HCT116 (cell line): ENCODE measurements around the gene FAM118B. TPM values are rescaled to one million over a fixed set of nuclear protein-coding genes. Genes with fewer than 3 reads are reported as not detected.

Experiments used
- ATAC-seq: fragments of 200-7000 bp; cut with Tn5 transposase; 2 replicates; pipeline ENCODE4 v1.9.1; 2020; ENCODE audit warnings: mild to moderate bottlenecking, moderate library complexity
- BruUV-seq: library from RNA; stranded (reverse); fragments of 400-500 nt; replicated peaks from 2 replicates; lab custom pipeline; 2021; lab: Mats Ljungman, UMichigan
- CTCF ChIA-PET: fragments of 300-600 bp; sonication (Branson Sonifier 250); formaldehyde crosslinking; loops from one replicate; lab custom pipeline; 2021; ENCODE audit warnings: antibody characterized with exemption; lab: Charles Lee
- POLR2A ChIA-PET: fragments of 300-600, 350-600 bp; sonication (Branson Sonifier 250); formaldehyde crosslinking; loops from one replicate; lab custom pipeline; 2021; ENCODE audit warnings: antibody characterized with exemption; lab: Charles Lee
- RAD21 ChIA-PET, 2 experiments: fragments of 300-600 bp; sonication (Branson Sonifier 250); formaldehyde crosslinking; loops; one replicate each; lab custom pipeline; 2023; ENCODE audit warnings: low total read pairs in 2 of 2; ENCODE audit not compliant: uncharacterized antibody in 2 of 2, unreplicated experiment in 2 of 2, low non-redundant PET in 1 of 2; lab: Charles Lee
- DNase-seq: peaks from one replicate; pipeline ENCODE4 v3.0.0-alpha.2; 2010; ENCODE audit warnings: low read depth, low spot score
- H2AFZ ChIP-seq: fragments of 200-600 bp; shearing (Covaris generic), sonication (generic); 2 replicates; pipeline ENCODE4 v1.6.1; 2017; ENCODE audit warnings: low read depth, mixed run types, mixed read lengths, antibody characterized with exemption, low read length; ENCODE audit not compliant: poor library complexity, severe bottlenecking
- H3K27ac ChIP-seq: 2 replicates; pipeline ENCODE4 v1.5.1; 2012; ENCODE audit warnings: low read depth, low read length
- H3K27me3 ChIP-seq: fragments of 200-600 bp; sonication (generic); 2 replicates; pipeline ENCODE4 v1.6.1; 2016; ENCODE audit warnings: mixed run types, low read length, mixed read lengths; ENCODE audit not compliant: insufficient read depth
- H3K36me3 ChIP-seq, 2 experiments: fragments of 200-500 bp in 1 of 2; fragments of 200-600 bp in 1 of 2; sonication (Bioruptor generic) in 1 of 2; sonication (generic) in 1 of 2; 2 replicates each; pipeline versions ENCODE4 v1.5.1 to v1.6.1; 2014 to 2016; ENCODE audit warnings: low read length in 2 of 2, inconsistent platforms in 1 of 2, mixed read lengths in 1 of 2, mixed run types in 1 of 2; ENCODE audit not compliant: insufficient read depth in 2 of 2, control insufficient read depth in 1 of 2
- H3K4me1 ChIP-seq, 2 experiments: fragments of 200-600 bp in 1 of 2; sonication (generic) in 1 of 2; 2 replicates each; pipeline versions ENCODE4 v1.5.1 to v1.6.1; 2012 to 2017; ENCODE audit warnings: low read length in 2 of 2, inconsistent platforms in 1 of 2, mild to moderate bottlenecking in 1 of 2, mixed read lengths in 1 of 2, mixed run types in 1 of 2, moderate library complexity in 1 of 2; ENCODE audit not compliant: insufficient read depth in 2 of 2, control insufficient read depth in 1 of 2
- H3K4me2 ChIP-seq: fragments of 200-600 bp; sonication (generic); 2 replicates; pipeline ENCODE4 v1.6.1; 2017; ENCODE audit warnings: mixed run types, low read length, mixed read lengths
- H3K4me3 ChIP-seq, 2 experiments: fragments of 200-600 bp in 1 of 2; sonication (generic) in 1 of 2; replicated peaks in 1 of 2; 2 replicates each; pipeline ENCODE4 v1.5.1; 2011 to 2016; ENCODE audit warnings: low read length in 2 of 2, control low read depth in 1 of 2, low read depth in 1 of 2, mild to moderate bottlenecking in 1 of 2, mixed read lengths in 1 of 2, mixed run types in 1 of 2
- H3K79me2 ChIP-seq: fragments of 200-600 bp; sonication (generic); 2 replicates; pipeline ENCODE4 v1.6.1; 2017; ENCODE audit warnings: mild to moderate bottlenecking, mixed run types, low read length, moderate library complexity, mixed read lengths; ENCODE audit not compliant: insufficient read depth
- H3K9ac ChIP-seq: fragments of 200-600 bp; sonication (generic); 2 replicates; pipeline ENCODE4 v1.6.1; 2016; ENCODE audit warnings: low read length, mixed read lengths
- H3K9me2 ChIP-seq: fragments of 200-600 bp; sonication (generic), shearing (Covaris generic); 2 replicates; pipeline ENCODE4 v1.6.1; 2017; ENCODE audit warnings: mixed run types, mild to moderate bottlenecking, moderate library complexity; ENCODE audit not compliant: insufficient read depth
- H3K9me3 ChIP-seq, 2 experiments: fragments of 200-500 bp in 1 of 2; fragments of 200-600 bp in 1 of 2; sonication (Bioruptor generic) in 1 of 2; sonication (generic) in 1 of 2; 2 replicates each; pipeline ENCODE4 v1.6.1; 2014 to 2017; ENCODE audit warnings: low read length in 2 of 2, mixed read lengths in 2 of 2, inconsistent platforms in 1 of 2, low read depth in 1 of 2, mild to moderate bottlenecking in 1 of 2, mixed run types in 1 of 2, moderate library complexity in 1 of 2; ENCODE audit not compliant: control insufficient read depth in 1 of 2, insufficient read depth in 1 of 2
- H4K20me1 ChIP-seq: fragments of 200-600 bp; sonication (generic), shearing (Covaris generic); 2 replicates; pipeline ENCODE4 v1.6.1; 2017; ENCODE audit warnings: mixed run types, mild to moderate bottlenecking, moderate library complexity; ENCODE audit not compliant: insufficient read depth
- CTCF ChIP-seq, 3 experiments: fragments of 200-600 bp in 1 of 3; sonication (generic) in 1 of 3; IDR thresholded peaks in 2 of 3; conservative IDR thresholded peaks in 1 of 3; 2 replicates each; pipeline ENCODE4 v1.5.1; 2012 to 2017; ENCODE audit warnings: low read depth in 2 of 3, low read length in 2 of 3, antibody characterized with exemption in 1 of 3, borderline replicate concordance in 1 of 3, control low read depth in 1 of 3, mild to moderate bottlenecking in 1 of 3, mixed read lengths in 1 of 3, mixed run types in 1 of 3, moderate library complexity in 1 of 3; ENCODE audit not compliant: insufficient read depth in 1 of 3
- MAX ChIP-seq: IDR thresholded peaks from 2 replicates; pipeline ENCODE4 v1.6.1; 2012
- POLR2A ChIP-seq: IDR thresholded peaks from 2 replicates; pipeline ENCODE4 v1.7.0; 2011; ENCODE audit warnings: borderline replicate concordance; ENCODE audit not compliant: insufficient read depth, insufficient read length; ENCODE audit errors: extremely low read depth
- ZBTB33 ChIP-seq: IDR thresholded peaks from 2 replicates; pipeline ENCODE4 v1.6.1; 2011; ENCODE audit warnings: mild to moderate bottlenecking, low read length, moderate library complexity; ENCODE audit not compliant: insufficient replicate concordance; ENCODE audit errors: extremely low read depth
- intact Hi-C: fragments of 100-400 bp; cut with micrococcal nuclease; formaldehyde crosslinking; loops from 2 replicates; pipeline ENCODE4 v1.10.0; 2022
- total RNA-seq: library from RNA; stranded (reverse); gene quantifications from one replicate; pipeline ENCODE4 v1.2.1, GENCODE V29; 2021; ENCODE audit not compliant: unreplicated experiment

The FAM118B gene
- total RNA-seq, 1 experiment from 2014 or later: 12.8 TPM

- H3K9ac ChIP-seq: no peak overlapping the region
- H3K4me3 ChIP-seq: no peak overlapping the region
- TF ChIP-seq MAX: no peak
- TF ChIP-seq CTCF (IDR thresholded peaks at IDR 0.05 in 2 of 3, conservative IDR thresholded peaks at IDR 0.05 in 1 of 3; ENCODE audit: borderline replicate concordance in 1 of 3, insufficient read depth in 1 of 3, low read depth in 2 of 3, low read length in 2 of 3): no peak
- no peak overlapping the region for H3K27ac ChIP-seq
- no peaks in the 10 kb centered on the region; a peak in 2 of 4 replicates for H3K9me3 ChIP-seq
- DNase-seq (no peak), ATAC-seq (no peak)
- H2AFZ ChIP-seq: no peak overlapping the region
- H3K4me1 ChIP-seq: no peaks in the 10 kb centered on the region
- no peaks in the 10 kb centered on the region for H4K20me1 ChIP-seq
- BruUV-seq: no TSS peak
- ChIA-PET CTCF (no interaction called here), POLR2A (no interaction called here), RAD21 (no interaction called here)
- H3K4me2 ChIP-seq: no peak overlapping the region
- intact Hi-C loops: no loop called here
- H3K79me2 ChIP-seq: peaks cover 9% of the 10 kb centered on the region
- peaks cover 46 to 64% of the 10 kb centered on the region in 2 experiments for H3K36me3 ChIP-seq
- H3K27me3 ChIP-seq: no peaks in the 10 kb centered on the region
- no peaks in the 10 kb centered on the region for H3K9me2 ChIP-seq
These were observed 8.8 kb upstream of the FAM118B start for GRCh38 chr11:126202646-126203359.

- Histone ChIP-seq H3K27me3 (no peaks in the 10 kb centered on the region), H3K4me3 (no peak overlapping the region), H3K36me3 (peaks cover 52% of the 10 kb centered on the region in 2 experiments; a peak in 3 of 4 replicates), H3K27ac (no peak overlapping the region), H3K9me2 (no peaks in the 10 kb centered on the region), H3K9me3 (no peaks in the 10 kb centered on the region), H4K20me1 (no peaks in the 10 kb centered on the region), H3K79me2 (peaks cover 24% of the 10 kb centered on the region), H3K9ac (no peak overlapping the region), H3K4me1 (peaks cover 2 to 3% of the 10 kb centered on the region in 2 experiments; a peak in 3 of 4 replicates), H2AFZ (no peak overlapping the region), H3K4me2 (no peak overlapping the region)
- ChIA-PET RAD21 (no interaction called here), CTCF (no interaction called here), POLR2A (no interaction called here)
- ATAC-seq: no peak
- DNase-seq: no peak
- intact Hi-C loops: no loop called here
- no TSS peak for BruUV-seq
- TF ChIP-seq MAX (no peak), CTCF (IDR thresholded peaks at IDR 0.05 in 2 of 3, conservative IDR thresholded peaks at IDR 0.05 in 1 of 3; ENCODE audit: borderline replicate concordance in 1 of 3, insufficient read depth in 1 of 3, low read depth in 2 of 3, low read length in 2 of 3) (no peak), POLR2A (no peak), ZBTB33 (no peak)
These were observed 6.2 kb upstream of the FAM118B start for GRCh38 chr11:126205359-126205758.
